GM12878 (cell line): ENCODE data around the gene LRRC3C. TPM values are rescaled to one million over a fixed set of nuclear protein-coding genes. Genes with fewer than 3 reads are reported as not detected.

Source experiments
- ASH2L ChIP-seq: fragments of 300-600, 200-600 bp; sonication (generic); IDR thresholded peaks from 2 replicates; pipeline ENCODE4 v1.6.1; 2017; ENCODE audit warnings: low read depth, mild to moderate bottlenecking, borderline replicate concordance
- ATF3 ChIP-seq: IDR thresholded peaks from 2 replicates; pipeline ENCODE4 v1.6.1; 2011; ENCODE audit warnings: low read depth, mild to moderate bottlenecking, low read length, moderate library complexity, borderline replicate concordance; ENCODE audit errors: extremely low read depth
- BCL11A ChIP-seq: IDR thresholded peaks from 2 replicates; pipeline ENCODE4 v1.6.1; 2011; ENCODE audit warnings: low read depth, low read length
- ESRRA ChIP-seq: IDR thresholded peaks from 2 replicates; pipeline ENCODE4 v1.6.1; 2012; ENCODE audit warnings: mild to moderate bottlenecking, low read length, improper control_type of control experiment
- GABPA ChIP-seq: IDR thresholded peaks from 2 replicates; pipeline ENCODE4 v1.6.1; 2014; ENCODE audit warnings: antibody characterized with exemption, low read depth, mild to moderate bottlenecking, inconsistent platforms
- HSF1 ChIP-seq: fragments of 150-350 bp; IDR thresholded peaks from 2 replicates; pipeline ENCODE4 v1.6.1; 2014; ENCODE audit warnings: mild to moderate bottlenecking, low read depth, low read length
- IRF3 ChIP-seq: fragments of 450-650 bp; IDR thresholded peaks from 2 replicates; pipeline ENCODE4 v1.6.1; 2014; ENCODE audit warnings: mild to moderate bottlenecking
- NBN ChIP-seq: fragments of 450-650 bp; IDR thresholded peaks from 2 replicates; pipeline ENCODE4 v1.6.1; 2016
- POLR2A ChIP-seq: IDR thresholded peaks from 2 replicates; pipeline ENCODE4 v1.6.1; 2011; ENCODE audit warnings: low read depth, mild to moderate bottlenecking, low read length
- RELB ChIP-seq: fragments of 450-650 bp; IDR thresholded peaks from 2 replicates; pipeline ENCODE4 v1.6.1; 2017; ENCODE audit warnings: low read depth, mild to moderate bottlenecking, moderate library complexity
- USF2 ChIP-seq: IDR thresholded peaks from 2 replicates; pipeline ENCODE4 v1.6.1; 2011; ENCODE audit warnings: low read depth, low read length, improper control_type of control experiment, borderline replicate concordance
- YY1 ChIP-seq: IDR thresholded peaks from 2 replicates; pipeline ENCODE4 v1.6.1; 2011; ENCODE audit warnings: low read depth, mild to moderate bottlenecking, low read length
- ZNF24 ChIP-seq: fragments of 450-650 bp; IDR thresholded peaks from 2 replicates; pipeline ENCODE4 v1.6.1; 2017; ENCODE audit warnings: antibody characterized with exemption, mild to moderate bottlenecking
- ZNF592 ChIP-seq: fragments of 450-650 bp; IDR thresholded peaks from 2 replicates; pipeline ENCODE4 v1.6.1; 2017; ENCODE audit warnings: mild to moderate bottlenecking, moderate library complexity
- ZNF687 ChIP-seq: fragments of 450-650 bp; IDR thresholded peaks from 2 replicates; pipeline ENCODE4 v1.6.1; 2017; ENCODE audit warnings: mild to moderate bottlenecking, moderate library complexity
- polyA plus RNA-seq, 11 experiments: library from polyadenylated mRNA; depleted of rRNA in 4 of 11; unstranded in 6 of 11; stranded (reverse) in 5 of 11; fragments of >200 nt; fragmentation: Nextera tagmentation in 4 of 11; fragmentation: Illumina TruSeq in 1 of 11; extraction: Ambion mirVana in 4 of 11; extraction: Trizol in 1 of 11; gene quantifications; 1 replicate in 1 of 11; 2 replicates in 10 of 11; pipeline versions ENCODE4 v1.2.1 to v1.2.3, GENCODE V29; 2011 to 2016; ENCODE audit warnings: inconsistent platforms in 2 of 11, missing spikeins in 2 of 11, low read depth in 1 of 11
- total RNA-seq, 4 experiments: library from RNA; depleted of rRNA in 3 of 4; stranded (reverse); fragments of >200 nt in 3 of 4; fragmentation: Illumina TruSeq in 1 of 4; extraction: Trizol in 1 of 4; gene quantifications; 2 replicates each; pipeline versions ENCODE4 v1.2.1 to v1.2.3, GENCODE V29; 2013 to 2021

The LRRC3C gene
- total and polyA plus RNA-seq, 10 of the 15 experiments (the other 5 are each of a cell fraction or from before 2014, with no cell fraction given) = not detected

- TF ChIP-seq RELB (peak; percentile 62; the same call in 1 of the 2 replicates), YY1 (peak; percentile 21; the same call in 1 of the 2 replicates), ZNF592 (no peak), ASH2L (no peak), ESRRA (no peak), GABPA (no peak), POLR2A (no peak), ATF3 (no peak), HSF1 (no peak), NBN (peak; percentile 75), IRF3 (no peak), USF2 (no peak), ZNF687 (peak; percentile 93), BCL11A (peak; percentile 67), ZNF24 (no peak)
These were observed 12.3 kb downstream of the LRRC3C start (continued) for GRCh38 chr17:39939588-39940419.
